ENCODE measurements around the gene INCA1.

DNA sequence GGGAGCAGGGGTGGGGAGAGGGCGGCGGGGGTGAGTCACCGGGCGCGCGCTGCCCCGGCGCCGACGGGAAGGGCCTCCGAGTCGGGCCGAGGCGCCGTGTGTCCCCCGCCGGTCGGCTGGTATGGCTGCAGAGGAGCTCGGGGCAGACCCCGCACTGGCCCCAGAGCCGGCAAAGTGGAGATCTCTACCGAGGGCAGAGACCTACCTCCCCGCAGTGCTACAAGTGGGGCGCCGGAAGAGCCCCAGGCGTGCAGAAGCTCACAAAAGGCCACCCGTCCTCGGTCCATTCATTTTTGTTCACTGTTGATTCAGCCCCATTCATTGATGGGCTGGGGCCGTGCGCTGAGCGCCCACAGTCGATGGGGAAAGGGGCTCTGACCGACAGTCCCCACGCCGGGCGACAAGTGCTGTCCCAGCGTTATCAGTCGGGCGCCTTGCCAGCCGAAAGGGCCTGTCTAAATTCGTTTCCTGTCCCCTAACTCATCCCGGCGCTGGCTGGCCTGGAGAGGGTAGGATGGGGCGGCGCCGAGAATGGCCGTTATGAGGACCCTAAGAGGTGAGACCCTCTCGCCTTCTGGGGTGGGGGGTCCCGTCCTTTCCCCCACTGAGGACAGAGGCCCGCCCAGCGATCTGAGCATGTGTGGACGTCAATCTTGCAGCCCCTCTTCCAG, 47.1 kb downstream of the INCA1 start:
- TF ChIP-seq GATA2 (IDR thresholded peaks at IDR 0.05; ENCODE audit: low read depth, low read length) (peak; percentile 85), GATA3 (IDR thresholded peaks at IDR 0.05; ENCODE audit: low read depth, low read length) (no peak)

Measured in SH-SY5Y (cell line).